ENCODE results near the gene MYB. TPM values are rescaled to one million over a fixed set of nuclear protein-coding genes. Genes with fewer than 3 reads are reported as not detected.

The MYB gene
- total and polyA plus RNA-seq, 2 of the 13 experiments (the other 11 are each of a cell fraction or from before 2014, with no cell fraction given), result 0.04 to 0.20 TPM

- TF ChIP-seq ZC3H13 (CRISPR knock-in tag; IDR thresholded peaks at IDR 0.05), result no peak
- peak; percentile 70; the same call in 1 of the 2 replicates for TF ChIP-seq MYC (CRISPR knock-in tag; IDR thresholded peaks at IDR 0.05; ENCODE audit: borderline replicate concordance)
- 0 out of 2 replicates have a peak, but pooled peaks have one; percentile 22 for TF ChIP-seq ZFY (CRISPR knock-in tag; IDR thresholded peaks at IDR 0.05)
- peak; percentile 23; the same call in 1 of the 2 replicates for TF ChIP-seq ZNF605 (CRISPR knock-in tag; IDR thresholded peaks at IDR 0.05)
- no peak for TF ChIP-seq BCL3 (CRISPR knock-in tag; IDR thresholded peaks at IDR 0.05)
- no peak for TF ChIP-seq RORA (CRISPR knock-in tag; IDR thresholded peaks at IDR 0.05)
- TF ChIP-seq ZBTB10 (CRISPR knock-in tag; IDR thresholded peaks at IDR 0.05; ENCODE audit: borderline replicate concordance), result 0 out of 2 replicates have a peak, but pooled peaks have one; percentile 31
- TF ChIP-seq HES4 (CRISPR knock-in tag; IDR thresholded peaks at IDR 0.05; ENCODE audit: borderline replicate concordance), result peak; percentile 50; the same call in 1 of the 2 replicates
- no peak for TF ChIP-seq ZNF432 (CRISPR knock-in tag; IDR thresholded peaks at IDR 0.05; ENCODE audit: borderline replicate concordance)
- peak; percentile 67; the same call in 1 of the 2 replicates for TF ChIP-seq ZXDC (CRISPR knock-in tag; IDR thresholded peaks at IDR 0.05)
- TF ChIP-seq, protein P1, sequence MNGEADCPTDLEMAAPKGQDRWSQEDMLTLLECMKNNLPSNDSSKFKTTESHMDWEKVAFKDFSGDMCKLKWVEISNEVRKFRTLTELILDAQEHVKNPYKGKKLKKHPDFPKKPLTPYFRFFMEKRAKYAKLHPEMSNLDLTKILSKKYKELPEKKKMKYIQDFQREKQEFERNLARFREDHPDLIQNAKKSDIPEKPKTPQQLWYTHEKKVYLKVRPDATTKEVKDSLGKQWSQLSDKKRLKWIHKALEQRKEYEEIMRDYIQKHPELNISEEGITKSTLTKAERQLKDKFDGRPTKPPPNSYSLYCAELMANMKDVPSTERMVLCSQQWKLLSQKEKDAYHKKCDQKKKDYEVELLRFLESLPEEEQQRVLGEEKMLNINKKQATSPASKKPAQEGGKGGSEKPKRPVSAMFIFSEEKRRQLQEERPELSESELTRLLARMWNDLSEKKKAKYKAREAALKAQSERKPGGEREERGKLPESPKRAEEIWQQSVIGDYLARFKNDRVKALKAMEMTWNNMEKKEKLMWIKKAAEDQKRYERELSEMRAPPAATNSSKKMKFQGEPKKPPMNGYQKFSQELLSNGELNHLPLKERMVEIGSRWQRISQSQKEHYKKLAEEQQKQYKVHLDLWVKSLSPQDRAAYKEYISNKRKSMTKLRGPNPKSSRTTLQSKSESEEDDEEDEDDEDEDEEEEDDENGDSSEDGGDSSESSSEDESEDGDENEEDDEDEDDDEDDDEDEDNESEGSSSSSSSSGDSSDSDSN (CRISPR knock-in tag; IDR thresholded peaks at IDR 0.05), result peak; percentile 33; the same call in 1 of the 2 replicates
- 0 out of 2 replicates have a peak, but pooled peaks have one; percentile 10 for TF ChIP-seq RXRA (CRISPR knock-in tag; IDR thresholded peaks at IDR 0.05)
- no peak for TF ChIP-seq CTCF (CRISPR knock-in tag; IDR thresholded peaks at IDR 0.05)
Observed at GRCh38 chr6:135182071-135183001, 1.2 kb downstream of the MYB start (continued).
